GM23248 (cell line): ENCODE measurements around the gene ARHGAP8.

Experiments used
- EZH2 ChIP-seq: fragments of 200-600 bp; sonication (generic); IDR thresholded peaks from 2 replicates; pipeline ENCODE4 v1.6.1; 2018; ENCODE audit warnings: antibody characterized with exemption, mild to moderate bottlenecking; ENCODE audit not compliant: insufficient read depth, poor library complexity, severe bottlenecking
- EZH2phosphoT487 ChIP-seq: fragments of 200-600 bp; sonication (generic); IDR thresholded peaks from 2 replicates; pipeline ENCODE4 v1.6.1; 2018; ENCODE audit warnings: antibody characterized with exemption, moderate library complexity, mild to moderate bottlenecking, low read depth; ENCODE audit not compliant: insufficient read depth

- TF ChIP-seq EZH2 (no peak), EZH2phosphoT487 (no peak)
Measured at GRCh38 chr22:44827666-44828190, 75.4 kb downstream of the ARHGAP8 start.
